ENCODE results near the gene SLC9A9. TPM values are rescaled to one million over a fixed set of nuclear protein-coding genes. Genes with fewer than 3 reads are reported as not detected.

Gene SLC9A9
- total RNA-seq, 4 donors from 2014 or later, result 1.7 to 8.2 (median 3.6) TPM

DNA sequence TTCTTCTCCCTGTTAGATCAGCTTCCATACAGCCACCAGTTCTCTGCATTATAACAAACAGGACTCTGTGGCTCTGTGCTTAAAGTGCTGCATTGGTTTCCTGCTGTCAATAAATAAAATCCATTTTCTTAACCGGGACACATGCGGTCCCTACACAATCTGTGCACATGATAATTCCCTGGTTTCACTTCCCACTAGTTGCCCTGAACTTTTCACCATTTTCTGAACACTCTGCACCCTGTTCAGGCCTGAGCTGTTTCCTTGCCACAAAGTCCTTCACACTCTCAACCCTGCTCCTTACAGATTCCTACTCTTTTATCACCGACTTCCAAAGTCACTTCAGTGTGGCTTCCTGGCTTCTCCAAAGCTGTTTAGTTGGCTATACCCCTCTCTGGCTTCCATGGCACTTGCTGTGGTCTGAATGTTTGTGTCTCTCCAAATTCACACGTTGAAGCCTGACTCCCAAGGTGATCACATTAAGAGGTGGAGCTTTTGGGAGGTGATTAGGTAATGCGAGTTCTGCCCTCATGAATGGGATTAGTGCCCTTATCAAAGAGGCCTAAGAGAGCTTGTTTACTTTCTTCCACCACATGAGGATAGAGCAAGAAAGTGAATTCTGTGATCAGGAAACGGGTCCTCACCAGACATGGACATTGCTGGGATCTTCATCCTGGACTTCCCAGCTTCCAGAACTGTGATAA lies 495.3 kb downstream of the SLC9A9 start:
- no peaks in the 10 kb centered on the region for H3K9me3 ChIP-seq
- peak in 1 of 2 donors; percentile 33 for ATAC-seq
- TF ChIP-seq, protein P1, sequence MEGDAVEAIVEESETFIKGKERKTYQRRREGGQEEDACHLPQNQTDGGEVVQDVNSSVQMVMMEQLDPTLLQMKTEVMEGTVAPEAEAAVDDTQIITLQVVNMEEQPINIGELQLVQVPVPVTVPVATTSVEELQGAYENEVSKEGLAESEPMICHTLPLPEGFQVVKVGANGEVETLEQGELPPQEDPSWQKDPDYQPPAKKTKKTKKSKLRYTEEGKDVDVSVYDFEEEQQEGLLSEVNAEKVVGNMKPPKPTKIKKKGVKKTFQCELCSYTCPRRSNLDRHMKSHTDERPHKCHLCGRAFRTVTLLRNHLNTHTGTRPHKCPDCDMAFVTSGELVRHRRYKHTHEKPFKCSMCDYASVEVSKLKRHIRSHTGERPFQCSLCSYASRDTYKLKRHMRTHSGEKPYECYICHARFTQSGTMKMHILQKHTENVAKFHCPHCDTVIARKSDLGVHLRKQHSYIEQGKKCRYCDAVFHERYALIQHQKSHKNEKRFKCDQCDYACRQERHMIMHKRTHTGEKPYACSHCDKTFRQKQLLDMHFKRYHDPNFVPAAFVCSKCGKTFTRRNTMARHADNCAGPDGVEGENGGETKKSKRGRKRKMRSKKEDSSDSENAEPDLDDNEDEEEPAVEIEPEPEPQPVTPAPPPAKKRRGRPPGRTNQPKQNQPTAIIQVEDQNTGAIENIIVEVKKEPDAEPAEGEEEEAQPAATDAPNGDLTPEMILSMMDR (IDR thresholded peaks at IDR 0.05 in 4 of 5, conservative IDR thresholded peaks at IDR 0.05 in 1 of 5), result no peak
- TF ChIP-seq POLR2A (IDR thresholded peaks at IDR 0.05), result no peak
- in situ Hi-C loops (cut with MboI; ENCODE audit: low sequenced_read_pairs in 4 of 4), result no loop called here
- no peaks in the 10 kb centered on the region for H3K27me3 ChIP-seq
- intact Hi-C loops (cut with DNase I; ENCODE audit: low total_unique reads), result no loop called here
- no peaks in the 10 kb centered on the region for H3K4me1 ChIP-seq
- no peak overlapping the region for H3K27ac ChIP-seq
- DNase-seq, result no peak
- H3K36me3 ChIP-seq, result no peaks in the 10 kb centered on the region
- H3K4me3 ChIP-seq, result no peak overlapping the region

DNA sequence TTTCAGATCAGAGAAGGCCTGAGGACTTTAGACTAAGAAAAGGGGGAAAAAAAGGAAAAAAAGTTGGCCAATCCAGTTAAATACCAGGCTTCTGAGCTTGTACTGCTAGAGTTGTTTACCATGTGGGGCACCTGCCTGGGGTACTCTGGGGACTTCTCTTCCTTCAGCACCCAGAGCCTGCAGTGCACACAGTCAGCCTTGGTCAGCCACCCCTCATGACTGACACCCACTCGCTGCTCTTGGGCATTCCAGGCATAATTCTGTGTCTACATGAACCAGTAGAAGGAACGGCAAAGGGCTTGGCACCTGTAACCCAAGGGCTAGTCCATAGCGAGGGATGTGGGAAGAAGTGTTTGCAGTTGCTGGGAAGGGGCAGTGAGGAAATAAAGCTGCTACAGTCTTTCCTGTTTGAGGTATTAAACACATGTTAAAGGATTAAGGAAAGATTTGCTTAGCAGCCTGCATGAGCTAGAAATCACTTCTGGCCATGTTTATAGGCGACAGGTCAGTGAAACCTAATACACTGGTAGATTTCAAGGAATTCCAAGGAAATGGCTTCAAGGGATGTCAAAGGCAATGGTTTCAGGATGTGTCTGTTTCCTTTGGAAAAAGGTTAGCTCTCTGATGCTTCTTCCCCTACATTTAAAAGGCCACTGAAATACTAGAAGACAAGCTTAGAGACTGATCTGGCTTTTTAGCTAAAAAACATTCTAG lies 496.2 kb downstream of the SLC9A9 start:
- DNase-seq, result no peak
- intact Hi-C loops (cut with DNase I; ENCODE audit: low total_unique reads), result no loop called here
- H3K9me3 ChIP-seq, result no peaks in the 10 kb centered on the region
- no peak overlapping the region for H3K27ac ChIP-seq
- TF ChIP-seq, protein P1 (IDR thresholded peaks at IDR 0.05 in 4 of 5, conservative IDR thresholded peaks at IDR 0.05 in 1 of 5), result no peak
- no peak for TF ChIP-seq POLR2A (IDR thresholded peaks at IDR 0.05)
- no peaks in the 10 kb centered on the region for H3K4me1 ChIP-seq
- no peak overlapping the region for H3K4me3 ChIP-seq
- no peaks in the 10 kb centered on the region for H3K27me3 ChIP-seq
- in situ Hi-C loops (cut with MboI; ENCODE audit: low sequenced_read_pairs in 4 of 4), result no loop called here
- no peak for ATAC-seq
- no peaks in the 10 kb centered on the region for H3K36me3 ChIP-seq

DNA sequence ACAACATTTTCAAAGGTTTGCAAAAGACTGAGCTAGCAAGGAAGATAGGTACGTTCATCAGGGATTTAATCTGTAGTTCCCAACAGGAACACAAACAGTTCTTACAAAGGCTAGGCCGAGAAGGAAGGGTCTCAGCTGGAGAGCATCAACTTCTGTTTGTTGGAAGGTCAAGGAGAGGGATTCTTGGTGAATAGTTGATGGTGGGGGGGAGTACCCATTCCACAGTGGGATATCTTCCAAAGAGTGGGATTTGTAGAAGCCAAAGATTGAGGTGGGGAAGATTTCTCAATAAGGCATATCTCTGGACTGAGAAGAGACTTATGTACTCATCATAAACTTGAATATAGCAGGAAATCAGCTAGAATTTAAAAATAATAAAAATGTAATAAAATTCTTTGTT lies 496.9 kb downstream of the SLC9A9 start:
- no peak for DNase-seq
- intact Hi-C loops (cut with DNase I; ENCODE audit: low total_unique reads), result no loop called here

DNA sequence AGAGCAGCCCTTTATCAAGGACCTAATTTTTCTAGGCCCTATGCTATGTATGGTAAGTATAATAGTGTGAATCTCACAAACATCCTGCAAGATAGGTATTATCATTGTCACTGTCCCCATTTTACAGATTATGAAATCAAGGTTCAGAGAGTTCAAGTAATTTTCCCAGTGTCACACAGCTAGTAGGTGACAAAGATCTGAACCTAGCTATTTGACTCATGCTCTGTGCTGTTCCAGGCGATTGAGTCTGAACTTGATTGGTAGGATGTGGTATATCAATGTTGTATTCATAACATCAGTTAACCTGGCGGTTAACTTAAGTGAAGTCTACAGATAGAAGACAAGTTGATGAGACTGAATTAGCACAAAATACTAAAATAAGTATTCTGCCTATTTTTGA lies 498.8 kb downstream of the SLC9A9 start:
- no peak overlapping the region for H3K27ac ChIP-seq
- H3K4me3 ChIP-seq, result no peak overlapping the region
- no peaks in the 10 kb centered on the region for H3K27me3 ChIP-seq
- no peak for ATAC-seq
- no peak for DNase-seq
- no peaks in the 10 kb centered on the region for H3K4me1 ChIP-seq
- TF ChIP-seq, protein P1 (IDR thresholded peaks at IDR 0.05 in 4 of 5, conservative IDR thresholded peaks at IDR 0.05 in 1 of 5), result no peak
- no peak for TF ChIP-seq POLR2A (IDR thresholded peaks at IDR 0.05)
- H3K9me3 ChIP-seq, result no peaks in the 10 kb centered on the region
- intact Hi-C loops (cut with DNase I; ENCODE audit: low total_unique reads), result no loop called here
- no peaks in the 10 kb centered on the region for H3K36me3 ChIP-seq
- in situ Hi-C loops (cut with MboI; ENCODE audit: low sequenced_read_pairs in 4 of 4), result no loop called here

More for the DNA sequence above, 496.9 kb downstream of the SLC9A9 start:
- no peaks in the 10 kb centered on the region for H3K27me3 ChIP-seq
- H3K36me3 ChIP-seq, result no peaks in the 10 kb centered on the region
- no peak overlapping the region for H3K4me3 ChIP-seq
- ATAC-seq, result no peak
- TF ChIP-seq, protein P1 (IDR thresholded peaks at IDR 0.05 in 4 of 5, conservative IDR thresholded peaks at IDR 0.05 in 1 of 5), result no peak
- no peak for TF ChIP-seq POLR2A (IDR thresholded peaks at IDR 0.05)
- H3K4me1 ChIP-seq, result no peaks in the 10 kb centered on the region
- H3K27ac ChIP-seq, result no peak overlapping the region
- no peaks in the 10 kb centered on the region for H3K9me3 ChIP-seq
- in situ Hi-C loops (cut with MboI; ENCODE audit: low sequenced_read_pairs in 4 of 4), result no loop called here
